Right kidney (tissue), 1 donor: ENCODE data around the gene KLHL42.

Source experiments
- DNase-seq: peaks from one replicate; pipeline ENCODE4 v3.0.0-alpha.2; 2016

Gene KLHL42

DNA sequence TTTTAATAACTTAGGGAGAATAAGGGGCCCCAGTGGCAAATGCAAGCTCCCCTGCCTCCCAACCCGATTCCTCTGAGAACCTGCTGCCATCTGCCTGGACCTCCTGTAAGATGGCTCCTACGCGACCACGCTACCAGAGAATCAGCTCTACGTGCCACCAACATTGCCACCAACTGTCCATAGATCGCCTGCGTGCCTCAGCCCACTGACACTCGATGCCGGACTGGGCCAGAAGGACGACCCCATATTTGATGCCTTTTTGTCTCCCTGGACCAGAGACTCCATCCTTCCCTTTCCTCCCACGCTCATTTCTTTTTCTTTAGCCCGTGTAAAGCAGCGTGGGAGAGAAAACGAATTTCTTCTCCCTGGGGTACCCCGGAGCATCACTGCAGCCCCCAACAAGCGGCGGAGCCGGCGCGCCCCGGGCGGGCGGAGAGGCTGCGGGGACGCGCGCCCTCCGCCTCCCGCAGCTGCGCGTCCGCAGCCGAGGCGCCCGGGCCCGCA, 565 bp upstream of the KLHL42 start:
- DNase-seq = peak; percentile 85

DNA sequence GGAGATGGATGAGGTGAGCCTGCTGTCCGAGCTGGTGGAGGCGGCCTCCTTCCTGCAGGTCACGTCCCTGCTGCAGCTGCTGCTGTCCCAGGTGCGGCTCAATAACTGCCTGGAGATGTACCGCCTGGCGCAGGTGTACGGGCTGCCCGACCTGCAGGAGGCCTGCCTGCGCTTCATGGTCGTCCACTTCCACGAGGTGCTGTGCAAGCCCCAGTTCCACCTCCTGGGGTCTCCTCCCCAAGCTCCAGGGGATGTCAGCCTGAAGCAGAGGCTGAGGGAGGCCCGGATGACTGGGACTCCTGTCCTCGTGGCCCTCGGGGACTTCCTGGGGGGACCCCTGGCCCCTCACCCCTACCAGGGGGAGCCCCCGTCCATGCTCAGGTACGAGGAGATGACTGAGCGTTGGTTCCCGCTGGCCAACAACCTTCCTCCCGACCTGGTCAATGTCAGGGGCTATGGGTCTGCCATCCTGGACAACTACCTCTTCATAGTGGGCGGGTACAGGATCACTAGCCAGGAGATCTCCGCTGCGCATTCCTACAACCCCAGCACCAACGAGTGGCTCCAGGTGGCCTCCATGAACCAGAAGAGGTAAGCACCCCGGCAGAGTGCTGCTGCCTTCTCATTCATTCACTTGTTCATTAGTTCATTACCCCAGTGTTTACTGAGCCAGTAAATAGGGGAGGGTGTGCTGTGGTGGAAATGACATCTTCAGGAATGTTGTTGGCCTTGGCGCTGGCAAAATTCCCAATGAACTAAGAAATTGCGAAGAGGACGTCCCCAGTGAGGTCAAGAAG, 777 bp downstream of the KLHL42 start:
- DNase-seq = no peak

DNA sequence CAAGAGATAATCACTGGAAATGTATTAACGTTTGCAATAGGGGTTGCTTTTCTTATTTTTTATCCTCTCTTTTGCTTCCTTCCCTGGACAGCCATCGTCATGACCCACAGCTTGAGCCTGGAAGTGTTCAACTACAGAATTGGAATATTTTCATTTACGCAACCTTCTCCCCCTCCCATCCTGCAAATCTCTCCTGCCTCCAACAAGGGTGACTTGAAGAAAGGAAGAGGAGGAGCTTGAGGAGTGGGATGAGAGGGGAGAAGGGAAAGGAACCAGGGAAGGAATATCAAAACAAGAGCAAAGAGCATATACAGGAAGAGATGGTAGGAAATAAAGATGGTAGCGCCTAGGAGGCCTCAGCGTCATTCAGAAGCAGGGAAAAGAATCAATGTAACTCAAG, 1.6 kb downstream of the KLHL42 start:
- no peak for DNase-seq

DNA sequence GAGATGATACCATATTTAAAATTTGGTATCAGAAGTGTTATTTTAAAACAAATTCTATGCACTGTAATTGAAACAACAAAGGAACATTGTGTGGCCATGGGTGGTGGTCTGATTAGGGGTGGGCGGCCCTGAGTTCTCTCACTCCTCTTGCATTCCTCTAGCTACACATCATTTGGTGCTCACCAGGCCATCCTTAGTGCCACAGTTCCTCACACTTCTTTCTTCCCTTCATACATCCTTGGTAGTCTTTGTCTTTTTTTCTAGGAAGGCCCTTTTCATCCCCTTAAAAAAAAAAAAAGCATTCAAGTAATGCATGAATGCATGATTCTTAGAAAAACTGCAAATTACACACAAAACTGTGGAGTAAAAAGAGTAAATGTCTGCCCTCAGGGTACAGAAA, 2.4 kb downstream of the KLHL42 start:
- no peak for DNase-seq

DNA sequence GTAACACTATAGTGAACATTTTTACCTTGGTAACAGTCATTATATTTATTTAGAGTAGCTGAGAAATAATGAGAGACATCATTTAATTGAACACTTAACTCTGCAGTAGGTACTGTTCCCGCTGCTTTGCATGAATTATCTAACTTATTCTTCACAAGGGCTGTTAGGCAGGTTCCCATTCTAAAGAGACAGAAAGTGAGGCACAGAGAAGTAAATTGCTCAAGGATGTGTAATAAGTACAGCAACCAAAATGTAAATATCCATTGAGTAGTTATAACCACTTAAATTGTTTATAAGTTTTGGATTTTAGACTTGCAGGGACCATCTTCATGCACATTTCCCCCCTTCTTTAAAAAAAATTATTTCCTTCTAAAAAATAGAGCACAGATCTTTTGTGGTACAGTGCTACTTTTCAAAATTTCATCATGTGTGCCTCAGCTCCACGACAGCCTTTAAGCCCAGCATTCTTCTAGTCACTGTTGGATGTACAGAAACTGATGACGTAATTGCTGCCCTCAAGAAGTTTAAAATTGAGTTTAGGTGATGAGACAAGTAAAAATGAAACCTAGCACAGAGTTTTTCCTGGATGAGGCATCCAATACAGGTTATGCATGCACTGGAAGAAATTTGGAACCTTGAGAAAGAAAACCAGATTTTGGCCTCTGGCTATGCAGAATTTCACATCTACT, 6.0 kb downstream of the KLHL42 start:
- DNase-seq = no peak

DNA sequence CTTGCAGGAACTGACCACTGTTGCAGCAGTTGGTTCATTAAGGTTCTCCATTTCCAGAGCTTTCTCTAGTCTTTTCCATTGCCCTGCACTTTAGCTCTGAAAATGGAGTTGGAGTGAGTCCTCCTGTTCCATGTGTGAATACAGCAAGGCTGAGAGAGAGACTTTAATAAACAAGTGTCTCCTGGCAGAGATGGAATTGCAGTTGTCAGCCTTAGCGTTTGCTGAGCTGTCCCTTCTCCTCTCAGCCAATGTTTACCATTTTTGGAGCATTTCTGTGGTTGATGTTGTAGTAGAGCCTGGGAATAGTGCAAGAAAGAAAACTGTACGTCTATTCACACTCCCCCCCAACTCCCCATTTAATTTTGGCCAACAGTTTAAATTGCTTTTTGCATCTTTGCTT, 7.5 kb downstream of the KLHL42 start:
- DNase-seq = no peak

DNA sequence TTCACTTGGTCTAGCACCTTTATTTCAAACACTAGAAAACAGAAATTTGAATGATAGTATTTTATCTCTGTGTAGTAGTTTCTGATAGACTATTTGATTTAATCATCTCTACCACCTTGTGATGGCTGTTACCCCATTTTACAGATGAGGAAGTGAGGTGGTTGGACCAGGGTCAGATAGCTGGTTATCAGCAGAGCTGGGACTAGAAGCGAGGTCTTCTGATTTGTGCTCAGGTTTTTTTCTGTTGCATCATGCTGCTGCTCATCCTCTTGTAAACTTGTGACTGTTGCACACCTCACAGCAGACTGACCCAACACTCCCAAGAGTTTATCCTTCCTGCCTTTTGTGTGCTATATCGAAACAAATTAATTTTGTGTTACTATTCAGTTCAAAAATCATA, 10.1 kb downstream of the KLHL42 start:
- no peak for DNase-seq

DNA sequence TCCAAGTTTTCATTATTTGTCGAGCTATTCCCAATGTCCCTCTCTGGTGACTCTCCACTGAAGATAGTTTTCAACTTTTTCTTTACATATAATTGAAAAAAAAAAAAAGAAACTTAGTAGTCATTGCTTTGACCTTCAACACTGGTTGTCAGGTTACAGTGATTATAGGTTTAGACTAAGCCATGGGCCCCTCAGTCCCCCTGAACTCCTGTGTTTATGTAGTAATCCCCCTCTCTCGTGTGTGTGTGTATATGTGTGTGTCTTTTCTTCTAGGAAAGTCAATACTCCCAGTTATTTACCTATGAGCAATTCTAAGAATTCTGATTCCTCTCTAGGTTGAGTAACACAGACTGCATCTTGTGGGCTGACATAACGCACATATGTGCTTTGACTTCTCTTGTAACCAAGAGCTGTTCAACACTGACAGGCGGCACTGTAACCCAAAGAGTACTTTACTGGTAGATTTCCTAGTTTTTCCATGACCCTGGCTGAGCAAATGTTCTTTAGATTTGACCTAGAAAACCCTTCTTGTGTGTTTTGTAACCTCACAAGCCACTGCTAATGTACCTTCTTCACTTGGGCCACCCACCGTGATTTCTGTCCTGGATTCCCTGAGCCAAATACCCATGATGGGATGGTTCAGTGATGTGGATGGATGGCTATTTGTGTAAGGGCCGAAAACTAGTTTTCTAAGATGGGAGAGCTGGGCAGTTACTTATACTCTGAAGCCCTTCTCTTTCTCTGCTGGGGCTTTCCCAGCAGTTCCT, 15.0 kb downstream of the KLHL42 start:
- DNase-seq = no peak

DNA sequence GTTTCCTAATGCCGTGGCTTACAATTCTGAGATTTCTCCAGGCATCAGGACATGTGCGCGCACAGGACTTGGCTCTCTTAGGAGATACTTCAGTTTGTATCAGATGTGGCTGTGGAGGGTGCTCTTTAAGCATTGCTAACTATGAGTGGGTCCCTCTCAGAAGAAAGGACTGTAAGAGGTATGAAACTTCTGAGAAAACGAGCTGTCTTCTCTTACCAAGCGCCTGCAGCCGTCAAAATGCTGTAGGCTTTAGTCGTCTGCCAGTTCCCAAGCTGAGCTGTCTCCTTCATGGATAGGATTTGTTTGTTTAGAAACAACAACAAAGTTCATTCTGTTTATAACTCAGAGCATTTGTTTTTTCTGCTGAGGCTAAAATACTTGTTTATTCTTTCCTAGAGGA, 16.1 kb downstream of the KLHL42 start:
- no peak for DNase-seq

DNA sequence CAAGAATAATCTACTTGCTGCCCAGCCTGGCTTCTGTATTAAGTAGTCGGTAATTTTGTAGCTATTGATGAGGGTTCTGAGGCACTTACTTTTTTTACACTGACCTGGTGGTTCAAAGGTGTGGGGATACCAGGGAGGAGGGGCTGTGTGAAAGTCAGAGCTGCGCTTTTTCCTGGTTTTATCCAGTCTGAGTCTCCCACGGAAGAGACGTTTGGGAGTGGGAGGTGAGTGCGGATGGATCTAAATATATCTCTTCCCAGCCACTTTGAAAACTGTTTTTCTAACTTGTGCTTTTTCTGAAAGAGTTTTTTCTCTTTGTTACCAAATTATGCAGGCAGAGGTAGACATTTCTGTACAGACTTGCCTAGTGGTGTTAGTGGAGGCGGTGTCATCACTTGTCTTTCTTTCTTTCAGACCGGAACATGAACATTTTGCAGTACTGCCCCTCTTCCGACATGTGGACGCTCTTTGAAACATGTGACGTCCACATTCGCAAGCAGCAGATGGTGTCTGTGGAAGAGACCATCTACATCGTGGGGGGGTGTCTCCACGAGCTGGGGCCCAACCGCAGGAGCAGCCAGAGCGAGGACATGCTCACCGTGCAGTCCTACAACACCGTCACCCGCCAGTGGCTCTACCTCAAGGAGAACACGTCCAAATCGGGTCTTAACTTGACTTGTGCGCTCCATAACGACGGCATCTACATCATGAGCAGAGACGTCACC, 17.4 kb downstream of the KLHL42 start:
- no peak for DNase-seq

DNA sequence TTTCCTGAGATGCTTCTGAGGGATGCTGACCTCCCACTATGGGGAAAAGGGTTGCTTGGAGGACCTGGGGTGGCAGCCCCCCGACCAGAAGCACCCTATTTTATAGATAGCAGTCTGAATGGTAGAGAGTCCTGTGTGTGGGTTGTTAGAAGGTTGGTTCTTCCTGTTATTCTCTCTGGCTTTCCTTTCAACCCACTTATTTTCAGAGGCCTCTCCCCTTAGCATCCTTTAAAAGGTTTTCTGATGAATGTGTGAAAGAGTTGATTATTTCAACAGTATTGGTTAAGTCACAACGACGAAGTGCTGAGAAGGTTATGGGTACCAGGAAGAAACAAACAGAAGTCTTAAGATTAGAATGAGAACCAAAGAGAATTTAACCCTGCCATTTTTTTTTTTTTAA, 20.8 kb downstream of the KLHL42 start:
- no peak for DNase-seq

DNA sequence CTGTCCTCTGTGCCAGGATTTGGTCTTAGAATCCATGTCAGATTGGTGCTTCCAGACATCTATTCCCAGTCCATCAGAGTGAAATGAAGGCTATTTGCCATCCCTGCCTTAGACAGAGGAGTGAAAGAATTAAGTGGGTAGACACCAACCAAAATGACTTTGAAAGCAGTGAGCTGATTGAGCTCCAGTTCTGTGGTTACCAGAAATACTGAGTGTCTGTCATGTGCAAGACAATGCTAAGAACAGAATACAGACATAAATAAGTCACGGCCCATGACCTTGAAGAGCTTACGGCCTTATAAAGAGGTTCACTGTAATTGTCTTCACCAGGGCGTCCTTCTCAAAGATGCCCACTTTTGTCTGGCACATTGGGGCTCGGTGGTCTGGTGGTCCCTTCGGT, 21.6 kb downstream of the KLHL42 start:
- DNase-seq = no peak

DNA sequence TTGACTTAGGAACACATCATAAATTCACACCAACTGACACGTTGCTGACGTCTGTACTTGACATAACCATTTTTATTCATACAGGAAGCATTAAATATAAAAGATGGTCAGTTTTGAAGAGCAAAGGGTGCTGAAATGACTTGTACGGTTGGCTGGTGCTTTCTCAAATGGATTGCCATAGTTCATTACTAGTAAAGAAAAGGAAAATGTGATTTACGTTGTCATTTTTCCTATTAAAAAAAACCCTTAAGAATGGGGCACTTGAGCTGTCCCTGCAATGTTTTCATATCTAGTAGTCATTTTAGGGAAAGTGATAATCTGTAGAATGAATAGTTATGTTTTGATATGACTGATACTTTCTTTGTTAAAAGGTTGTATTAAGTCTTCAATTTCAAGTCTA, 22.5 kb downstream of the KLHL42 start:
- no peak for DNase-seq

DNA sequence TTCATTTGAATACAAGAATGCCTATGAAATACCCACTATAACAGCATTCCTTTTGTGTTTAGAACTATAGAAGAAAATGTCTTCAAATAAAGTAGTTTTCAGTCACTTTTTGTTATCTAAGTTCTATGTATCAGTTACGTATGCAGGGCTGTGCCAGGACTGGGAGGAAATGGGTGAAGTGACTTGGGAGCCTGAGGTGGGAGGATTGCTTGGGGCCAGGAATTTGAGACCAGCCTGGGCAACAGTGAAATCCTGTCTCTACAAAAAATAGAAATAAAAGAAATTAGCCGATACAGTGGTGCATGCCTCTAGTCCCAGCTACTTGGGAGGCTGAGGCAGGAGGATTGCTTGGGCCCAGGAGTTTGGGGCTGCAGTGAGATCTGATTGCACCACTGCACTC, 22.9 kb downstream of the KLHL42 start:
- no peak for DNase-seq

DNA sequence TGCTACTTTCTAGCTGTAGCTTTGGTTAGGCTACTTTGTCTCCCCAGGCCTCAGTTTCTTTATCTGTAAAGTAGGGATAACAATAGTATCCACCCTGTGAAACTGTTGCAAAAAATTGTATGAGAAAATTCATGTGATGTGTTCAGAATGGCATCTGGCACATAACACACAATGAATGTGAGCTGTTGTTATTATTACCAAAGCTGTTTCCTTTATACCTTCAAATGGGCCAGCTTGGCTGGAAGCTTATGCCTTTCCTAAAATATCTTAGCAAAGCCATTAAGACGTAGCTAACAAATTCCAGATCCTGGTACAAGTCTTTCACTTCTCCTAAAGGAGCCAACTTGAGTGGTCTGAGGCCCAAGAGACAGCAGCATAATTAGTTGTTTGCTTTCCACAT, 25.2 kb downstream of the KLHL42 start:
- no peak for DNase-seq

DNA sequence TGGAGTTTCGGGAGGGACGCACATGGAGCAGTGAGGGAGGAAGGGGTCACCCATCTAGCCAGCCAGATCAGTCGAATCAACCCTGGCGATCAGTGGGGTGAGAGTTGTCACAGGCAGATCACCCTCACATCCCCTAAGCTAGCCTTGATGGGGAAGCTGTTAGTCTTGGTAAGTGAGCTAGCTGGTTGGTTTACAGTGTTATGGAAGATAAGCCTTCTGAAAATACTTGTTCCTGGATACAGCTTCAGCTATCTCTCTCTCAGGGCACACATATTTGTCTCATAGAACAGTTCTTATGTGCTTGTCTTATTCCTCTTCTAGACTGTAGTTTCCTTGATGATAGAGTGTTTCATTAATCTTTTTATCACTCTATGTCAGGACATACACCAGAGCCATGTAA, 26.2 kb downstream of the KLHL42 start:
- no peak for DNase-seq

DNA sequence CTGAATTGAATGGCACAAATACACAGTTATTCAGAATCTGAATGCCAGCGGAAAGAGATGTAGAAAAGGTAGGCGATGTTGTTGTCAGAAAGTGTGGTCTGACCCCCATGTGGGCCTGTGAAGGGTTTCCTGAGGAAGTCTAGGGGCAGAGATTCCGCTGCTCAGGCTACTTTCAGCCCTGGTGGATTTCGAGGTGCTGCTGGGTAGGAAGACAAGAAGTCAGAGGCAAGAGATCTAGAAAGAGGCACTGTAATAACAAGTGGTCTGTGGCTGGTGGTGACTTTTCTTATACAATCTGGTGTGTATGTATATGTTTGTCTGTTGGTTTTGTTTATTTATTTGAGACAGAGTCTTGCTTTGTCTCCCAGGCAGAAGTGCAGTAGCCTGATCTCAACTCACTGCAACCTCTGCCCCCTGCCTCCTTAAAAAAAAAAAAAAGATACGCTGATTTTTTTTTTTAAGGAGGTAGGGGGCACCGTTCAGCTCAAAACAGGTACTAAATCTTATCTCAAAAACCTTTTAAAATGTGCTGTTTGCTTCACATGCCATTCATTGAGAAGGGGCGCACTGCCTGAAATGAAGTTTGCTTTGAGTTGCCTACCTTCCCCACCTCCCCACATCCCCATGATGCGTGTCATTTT, 27.1 kb downstream of the KLHL42 start:
- DNase-seq = no peak

DNA sequence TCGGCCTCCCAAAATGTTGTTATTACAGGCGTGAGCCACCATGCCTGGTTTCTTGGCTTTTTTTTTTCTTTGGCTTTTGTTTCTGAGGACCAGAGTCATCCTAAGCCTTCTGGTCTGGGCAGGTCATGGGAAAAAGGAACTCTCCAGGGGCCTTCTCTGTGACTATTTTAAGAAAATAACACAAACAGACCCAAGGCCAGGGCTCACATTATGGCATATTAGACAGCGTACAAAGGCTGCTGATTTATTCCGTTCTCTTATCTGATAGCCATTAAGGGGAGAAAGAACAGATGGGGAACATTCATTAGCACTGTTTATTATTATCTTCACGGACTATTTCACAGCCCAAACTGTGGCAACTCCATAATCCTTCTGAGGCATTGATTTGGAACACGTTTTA, 28.8 kb downstream of the KLHL42 start:
- DNase-seq = no peak

DNA sequence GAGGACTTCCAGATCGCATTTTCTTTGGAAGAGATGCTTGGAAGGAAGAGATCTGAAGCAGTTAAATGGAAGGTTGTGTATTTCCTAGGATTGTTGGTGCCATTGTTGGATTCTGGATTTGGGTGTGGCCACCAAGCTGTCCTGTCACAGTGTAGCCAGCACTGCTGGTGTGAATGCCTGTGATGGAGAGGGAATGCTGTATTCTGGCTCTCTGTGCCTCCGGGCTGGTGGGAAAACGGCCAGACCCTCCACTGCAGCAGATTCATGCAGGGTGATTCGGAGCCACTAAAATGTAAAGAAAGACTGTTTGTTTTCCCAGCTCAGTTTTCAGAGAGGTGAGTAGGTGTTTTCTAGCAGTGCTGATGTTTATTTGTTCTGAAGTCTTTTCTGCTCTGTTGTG, 30.7 kb downstream of the KLHL42 start:
- DNase-seq = no peak

DNA sequence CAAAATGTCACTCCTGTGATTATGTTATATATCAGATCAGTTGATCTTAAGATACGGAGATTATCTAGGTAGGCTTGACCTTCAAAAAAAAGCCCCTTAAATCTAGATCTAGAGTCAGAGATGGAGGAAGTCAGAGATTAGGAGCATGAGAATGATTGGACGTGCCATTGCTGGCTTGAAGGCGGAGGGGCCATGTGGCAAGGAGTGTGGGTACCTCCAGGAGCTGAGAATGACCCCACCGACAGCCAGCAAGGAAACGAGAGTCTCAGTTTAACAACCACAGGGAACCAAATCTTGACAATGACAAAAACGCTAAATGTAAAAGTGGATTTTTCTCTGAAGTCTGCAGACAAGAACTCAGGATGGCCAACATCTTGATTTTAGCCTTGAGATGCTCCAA, 32.5 kb downstream of the KLHL42 start:
- DNase-seq = no peak

DNA sequence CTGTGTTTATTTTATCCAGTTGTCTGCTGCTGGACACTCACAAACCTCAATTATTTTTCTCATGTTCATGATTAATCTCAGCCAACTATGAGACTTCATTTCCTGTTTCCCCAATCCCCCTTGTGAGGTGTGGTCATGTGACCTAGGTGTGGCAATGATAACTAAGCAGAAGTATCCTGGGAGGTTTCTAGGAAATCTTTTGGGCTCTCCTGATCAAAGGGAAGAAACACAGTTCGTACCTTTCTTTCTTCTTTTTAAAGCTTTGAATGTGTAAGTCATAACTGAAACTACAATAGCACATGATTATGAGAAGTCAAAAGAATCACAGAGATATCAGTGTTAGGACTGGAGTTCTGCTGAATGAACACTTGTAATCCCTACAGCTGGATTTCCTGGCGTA, 34.4 kb downstream of the KLHL42 start:
- DNase-seq = no peak
